DOHH2 (cell line): Measurements from ENCODE around the gene PPP1R3G.

ENCODE experiments used
- H3F3A ChIP-seq: fragments of 200-600 bp; sonication (generic), shearing (Covaris generic); 2 replicates; pipeline ENCODE4 v1.6.0; 2016; ENCODE audit warnings: antibody characterized with exemption, mild to moderate bottlenecking; ENCODE audit not compliant: control insufficient read depth, insufficient read depth
- H3K27ac ChIP-seq: fragments of 200-600 bp; sonication (generic); 2 replicates; pipeline ENCODE4 v1.5.1; 2014; ENCODE audit warnings: low read depth, mild to moderate bottlenecking, low read length, moderate library complexity
- H3K27me3 ChIP-seq: fragments of 200-600 bp; sonication (generic); 2 replicates; pipeline ENCODE4 v1.6.1; 2014; ENCODE audit warnings: mild to moderate bottlenecking, low read length, mixed read lengths; ENCODE audit not compliant: control insufficient read depth
- H3K36me3 ChIP-seq: fragments of 200-600 bp; sonication (generic); 2 replicates; pipeline ENCODE4 v1.6.1; 2014; ENCODE audit warnings: mild to moderate bottlenecking, low read length, moderate library complexity, mixed read lengths; ENCODE audit not compliant: control insufficient read depth
- H3K4me1 ChIP-seq: fragments of 200-600 bp; sonication (generic); 2 replicates; pipeline ENCODE4 v1.6.1; 2014; ENCODE audit warnings: mild to moderate bottlenecking, low read length, mixed read lengths; ENCODE audit not compliant: control insufficient read depth
- H3K4me2 ChIP-seq: fragments of 200-600 bp; sonication (generic); 2 replicates; pipeline ENCODE4 v1.6.0; 2014; ENCODE audit warnings: mild to moderate bottlenecking, low read length, moderate library complexity
- H3K4me3 ChIP-seq: fragments of 200-600 bp; sonication (generic); 2 replicates; pipeline ENCODE4 v1.5.1; 2014; ENCODE audit warnings: mild to moderate bottlenecking, low read length, mixed read lengths
- H3K79me2 ChIP-seq: fragments of 200-600 bp; sonication (generic); 2 replicates; pipeline ENCODE4 v1.6.1; 2014; ENCODE audit warnings: mild to moderate bottlenecking, low read length, mixed read lengths; ENCODE audit not compliant: control insufficient read depth
- H3K9me2 ChIP-seq: fragments of 200-600 bp; sonication (generic); replicated peaks from 2 replicates; pipeline ENCODE4 v1.6.1; 2014; ENCODE audit warnings: mild to moderate bottlenecking, low read length, mixed read lengths; ENCODE audit not compliant: control insufficient read depth
- H3K9me3 ChIP-seq: fragments of 200-600 bp; sonication (generic); 2 replicates; pipeline ENCODE4 v1.6.1; 2014; ENCODE audit warnings: antibody characterized with exemption, low read length, mixed read lengths; ENCODE audit not compliant: control insufficient read depth, insufficient read depth
- H4K20me1 ChIP-seq: fragments of 200-600 bp; sonication (generic); 2 replicates; pipeline ENCODE4 v1.6.0; 2014; ENCODE audit warnings: low read depth, mild to moderate bottlenecking, antibody characterized with exemption, low read length, moderate library complexity; ENCODE audit not compliant: control insufficient read depth, insufficient read depth
- EZH2phosphoT487 ChIP-seq: fragments of 200-600 bp; sonication (generic); IDR thresholded peaks from 2 replicates; pipeline ENCODE4 v1.6.1; 2017; ENCODE audit warnings: borderline replicate concordance, mild to moderate bottlenecking, antibody characterized with exemption, low read length, moderate library complexity, mixed read lengths
- TF ChIP-seq, protein P1 (sequence below): fragments of 200-600 bp; sonication (generic); IDR thresholded peaks from one replicate; pipeline ENCODE4 v1.5.1; 2014; ENCODE audit warnings: antibody characterized with exemption, mild to moderate bottlenecking, low read depth, low read length; ENCODE audit not compliant: poor library complexity, severe bottlenecking

Gene PPP1R3G

DNA sequence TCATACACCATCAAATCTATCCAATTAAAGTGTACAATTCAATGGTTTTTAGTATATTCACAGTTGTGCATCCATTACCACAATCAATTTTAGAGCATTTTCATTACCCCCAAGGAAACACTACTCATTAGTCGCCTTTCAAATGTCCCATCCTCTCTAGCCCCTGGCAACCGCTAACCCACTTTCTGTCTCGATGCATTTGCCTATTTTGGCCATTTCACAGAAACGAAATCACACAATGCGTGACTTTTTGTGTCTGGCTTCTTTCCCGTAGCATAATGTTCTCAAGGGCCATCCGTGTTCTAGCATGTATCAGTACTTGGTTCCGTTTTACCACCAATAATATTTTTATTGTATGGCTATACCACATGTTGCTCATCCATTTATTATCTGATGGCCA lies 51.7 kb downstream of the PPP1R3G start:
- no peak overlapping the region for H3K27ac ChIP-seq
- H3K9me2 ChIP-seq: no peaks in the 10 kb centered on the region
- H3K9me3 ChIP-seq: no peaks in the 10 kb centered on the region
- TF ChIP-seq, protein P1, sequence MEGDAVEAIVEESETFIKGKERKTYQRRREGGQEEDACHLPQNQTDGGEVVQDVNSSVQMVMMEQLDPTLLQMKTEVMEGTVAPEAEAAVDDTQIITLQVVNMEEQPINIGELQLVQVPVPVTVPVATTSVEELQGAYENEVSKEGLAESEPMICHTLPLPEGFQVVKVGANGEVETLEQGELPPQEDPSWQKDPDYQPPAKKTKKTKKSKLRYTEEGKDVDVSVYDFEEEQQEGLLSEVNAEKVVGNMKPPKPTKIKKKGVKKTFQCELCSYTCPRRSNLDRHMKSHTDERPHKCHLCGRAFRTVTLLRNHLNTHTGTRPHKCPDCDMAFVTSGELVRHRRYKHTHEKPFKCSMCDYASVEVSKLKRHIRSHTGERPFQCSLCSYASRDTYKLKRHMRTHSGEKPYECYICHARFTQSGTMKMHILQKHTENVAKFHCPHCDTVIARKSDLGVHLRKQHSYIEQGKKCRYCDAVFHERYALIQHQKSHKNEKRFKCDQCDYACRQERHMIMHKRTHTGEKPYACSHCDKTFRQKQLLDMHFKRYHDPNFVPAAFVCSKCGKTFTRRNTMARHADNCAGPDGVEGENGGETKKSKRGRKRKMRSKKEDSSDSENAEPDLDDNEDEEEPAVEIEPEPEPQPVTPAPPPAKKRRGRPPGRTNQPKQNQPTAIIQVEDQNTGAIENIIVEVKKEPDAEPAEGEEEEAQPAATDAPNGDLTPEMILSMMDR: no peak
- TF ChIP-seq EZH2phosphoT487: no peak
- no peak overlapping the region for H3K4me3 ChIP-seq
- H3K27me3 ChIP-seq: no peaks in the 10 kb centered on the region
- no peaks in the 10 kb centered on the region; the same call in 1 of the 2 replicates for H3K79me2 ChIP-seq
- H3K4me1 ChIP-seq: peaks cover 47% of the 10 kb centered on the region
- peaks cover 5% of the 10 kb centered on the region; the same call in 1 of the 2 replicates for H3F3A ChIP-seq
- H3K4me2 ChIP-seq: no peak overlapping the region
- H4K20me1 ChIP-seq: no peaks in the 10 kb centered on the region; the same call in 1 of the 2 replicates
- no peaks in the 10 kb centered on the region for H3K36me3 ChIP-seq
